Measurements from ENCODE around the gene CRK.
"Not testable (repeated sequence)": the region's sequence is repeated elsewhere in the genome, so short reads cannot be mapped to it uniquely, and the experiment has no call there.

CRK gene

GRCh38 chr17:1431631-1432104 is 24.4 kb downstream of the CRK start:
- DNase-seq (ENCODE audit: low read depth in 1 of 2, low spot score in 1 of 2): no peak

GRCh38 chr17:1423456-1424135 is 32.4 kb downstream of the CRK start:
- no peak for DNase-seq (ENCODE audit: low read depth in 1 of 2, low spot score in 1 of 2)

- DNase-seq (ENCODE audit: low read depth in 1 of 2, low spot score in 1 of 2): no peak
Observed at GRCh38 chr17:1422885-1423284, 33.1 kb downstream of the CRK start.

- DNase-seq (ENCODE audit: low read depth in 1 of 2, low spot score in 1 of 2): no peak
Observed at GRCh38 chr17:1421470-1421869, 34.6 kb downstream of the CRK start.

- DNase-seq (ENCODE audit: low read depth in 1 of 2, low spot score in 1 of 2): no peak
Observed at GRCh38 chr17:1420981-1421380, 35.1 kb downstream of the CRK start.

GRCh38 chr17:1420163-1420562 is 35.9 kb downstream of the CRK start:
- DNase-seq (ENCODE audit: low read depth in 1 of 2, low spot score in 1 of 2): no peak

- not testable (repeated sequence) for DNase-seq (ENCODE audit: low read depth in 1 of 2, low spot score in 1 of 2)
Observed at GRCh38 chr17:1418476-1418875, 37.6 kb downstream of the CRK start.

GRCh38 chr17:1416414-1416813 is 39.6 kb downstream of the CRK start:
- DNase-seq (ENCODE audit: low read depth in 1 of 2, low spot score in 1 of 2): no peak

- DNase-seq (ENCODE audit: low read depth in 1 of 2, low spot score in 1 of 2): no peak
Observed at GRCh38 chr17:1414634-1415033, 41.4 kb downstream of the CRK start.

GRCh38 chr17:1414001-1414574 is 41.9 kb downstream of the CRK start:
- DNase-seq (ENCODE audit: low read depth in 1 of 2, low spot score in 1 of 2): no peak

GRCh38 chr17:1413281-1413791 is 42.7 kb downstream of the CRK start:
- DNase-seq (ENCODE audit: low read depth in 1 of 2, low spot score in 1 of 2): no peak

- no peak for DNase-seq (ENCODE audit: low read depth in 1 of 2, low spot score in 1 of 2)
Observed at GRCh38 chr17:1412185-1413110, 43.6 kb downstream of the CRK start.

- no peak for DNase-seq (ENCODE audit: low read depth in 1 of 2, low spot score in 1 of 2)
Observed at GRCh38 chr17:1402262-1402586, 53.8 kb downstream of the CRK start.

- DNase-seq (ENCODE audit: low read depth in 1 of 2, low spot score in 1 of 2): peak; percentile 93 to 95
Observed at GRCh38 chr17:1399679-1400512, 56.1 kb downstream of the CRK start, which contains the start of gene YWHAE. Gene YWHAE (minus strand): TSS chr17:1400222. CDS start chr17:1400110, 112 bp downstream.

- DNase-seq (ENCODE audit: low read depth in 1 of 2, low spot score in 1 of 2): peak in 1 of 2 donors; percentile 34
Observed at GRCh38 chr17:1398931-1399678, 56.9 kb downstream of the CRK start.

GRCh38 chr17:1398028-1398427 is 58.0 kb downstream of the CRK start:
- DNase-seq (ENCODE audit: low read depth in 1 of 2, low spot score in 1 of 2): no peak

- DNase-seq (ENCODE audit: low read depth in 1 of 2, low spot score in 1 of 2): not testable (repeated sequence)
Observed at GRCh38 chr17:1395876-1396665, 60.0 kb downstream of the CRK start.

- no peak for DNase-seq (ENCODE audit: low read depth in 1 of 2, low spot score in 1 of 2)
Observed at GRCh38 chr17:1391577-1391976, 64.5 kb downstream of the CRK start.
